Central memory CD8-positive, alpha-beta T cell (primary cell): Measurements from ENCODE around the gene SMPDL3B.

Experiments used
- ATAC-seq: fragments of 150-1000 bp; cut with Tn5 transposase; replicated peaks from 2 replicates; pipeline ENCODE4 v1.10.0; 2022; ENCODE audit warnings: mild to moderate bottlenecking, moderate FRiP score, moderate number of reproducible peaks; ENCODE audit not compliant: poor library complexity, severe bottlenecking; ENCODE audit errors: extremely low read depth
- DNase-seq, 2 donors: peaks; one replicate each; pipeline ENCODE4 v3.0.0; 2021; ENCODE audit warnings: low spot score in 2 of 2
- H3K27ac Mint-ChIP-seq: one replicate; pipeline ENCODE4 v1.8.0; 2022; ENCODE audit warnings: low read depth, mild to moderate bottlenecking, moderate library complexity, mixed read lengths
- H3K27me3 Mint-ChIP-seq: one replicate; pipeline ENCODE4 v1.8.0; 2022; ENCODE audit warnings: mixed read lengths
- H3K36me3 Mint-ChIP-seq: one replicate; pipeline ENCODE4 v1.8.0; 2022; ENCODE audit warnings: mild to moderate bottlenecking, moderate library complexity, mixed read lengths; ENCODE audit not compliant: insufficient read depth
- H3K4me1 Mint-ChIP-seq: one replicate; pipeline ENCODE4 v1.8.0; 2022; ENCODE audit warnings: mixed read lengths
- H3K4me3 Mint-ChIP-seq: one replicate; pipeline ENCODE4 v1.8.0; 2022; ENCODE audit warnings: mild to moderate bottlenecking, moderate library complexity, mixed read lengths
- H3K9me3 Mint-ChIP-seq: one replicate; pipeline ENCODE4 v1.8.0; 2022; ENCODE audit warnings: mixed read lengths

Gene SMPDL3B

DNA sequence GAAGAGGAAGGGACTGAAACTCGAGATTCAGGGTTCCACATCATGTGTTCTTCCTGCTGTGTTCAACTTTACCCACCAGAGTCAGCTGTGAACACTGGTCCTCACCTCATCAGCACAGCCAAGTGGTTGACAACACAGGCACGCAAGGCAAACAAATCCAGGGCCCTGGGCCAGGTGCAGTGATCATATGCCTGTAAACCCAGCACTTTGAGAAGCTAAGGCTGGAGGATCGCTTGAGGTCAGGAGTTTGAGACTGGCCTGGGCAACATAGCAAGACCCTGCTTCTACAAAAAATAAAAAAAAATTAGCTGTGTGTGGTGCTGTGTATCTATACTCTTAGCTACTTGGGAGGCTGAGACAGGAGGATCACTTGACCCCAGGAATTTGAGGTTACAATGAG lies 16.6 kb downstream of the SMPDL3B start:
- Mint-ChIP-seq H3K27ac (no peak overlapping the region), H3K4me3 (no peak overlapping the region), H3K4me1 (no peaks in the 10 kb centered on the region), H3K9me3 (no peaks in the 10 kb centered on the region), H3K36me3 (no peaks in the 10 kb centered on the region), H3K27me3 (peaks cover 15% of the 10 kb centered on the region)
- ATAC-seq (no peak), DNase-seq (no peak)

DNA sequence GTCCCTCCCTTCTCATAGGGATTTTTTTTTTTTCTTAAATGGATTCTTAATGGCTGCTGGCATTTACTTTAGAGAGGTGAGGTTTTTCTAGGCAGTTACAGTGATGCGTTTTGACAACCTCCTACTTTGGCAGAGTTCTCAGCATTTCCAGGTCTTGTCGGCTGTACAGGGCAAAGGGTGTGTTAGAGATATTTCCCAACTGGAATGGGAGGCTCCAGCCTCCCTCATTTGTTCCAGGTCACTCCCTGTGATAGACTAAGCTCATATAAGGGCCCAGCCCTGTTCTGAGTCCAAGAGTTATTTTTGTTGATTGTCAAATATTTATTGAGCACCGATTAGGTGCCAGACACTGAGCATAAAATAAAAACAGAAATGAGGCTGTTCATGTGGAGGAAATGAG lies 17.3 kb downstream of the SMPDL3B start:
- Mint-ChIP-seq H3K27ac (no peak overlapping the region), H3K4me1 (no peaks in the 10 kb centered on the region), H3K36me3 (peaks cover 1% of the 10 kb centered on the region), H3K27me3 (peaks cover 19% of the 10 kb centered on the region), H3K9me3 (no peaks in the 10 kb centered on the region), H3K4me3 (no peak overlapping the region)
- DNase-seq: no peak
- no peak for ATAC-seq

DNA sequence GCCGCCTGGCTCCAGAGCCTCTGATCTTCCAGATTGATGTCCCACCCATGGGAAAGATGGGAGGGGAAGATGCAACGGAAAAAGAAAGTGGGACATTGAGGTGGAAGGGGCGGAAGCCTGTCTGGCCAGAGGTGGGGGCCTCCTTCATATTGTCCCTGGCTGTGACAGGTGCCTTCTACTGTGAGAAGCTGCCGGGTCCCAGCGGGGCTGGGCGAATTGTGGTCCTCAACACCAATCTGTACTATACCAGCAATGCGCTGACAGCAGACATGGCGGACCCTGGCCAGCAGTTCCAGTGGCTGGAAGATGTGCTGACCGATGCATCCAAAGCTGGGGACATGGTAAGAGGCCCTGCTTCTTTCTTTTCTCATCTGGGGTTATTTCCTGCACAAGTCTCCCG lies 19.4 kb downstream of the SMPDL3B start:
- Mint-ChIP-seq H3K4me3 (no peak overlapping the region), H3K9me3 (no peaks in the 10 kb centered on the region), H3K4me1 (no peaks in the 10 kb centered on the region), H3K36me3 (peaks cover 1% of the 10 kb centered on the region), H3K27ac (no peak overlapping the region), H3K27me3 (peaks cover 19% of the 10 kb centered on the region)
- no peak for ATAC-seq
- DNase-seq: no peak

DNA sequence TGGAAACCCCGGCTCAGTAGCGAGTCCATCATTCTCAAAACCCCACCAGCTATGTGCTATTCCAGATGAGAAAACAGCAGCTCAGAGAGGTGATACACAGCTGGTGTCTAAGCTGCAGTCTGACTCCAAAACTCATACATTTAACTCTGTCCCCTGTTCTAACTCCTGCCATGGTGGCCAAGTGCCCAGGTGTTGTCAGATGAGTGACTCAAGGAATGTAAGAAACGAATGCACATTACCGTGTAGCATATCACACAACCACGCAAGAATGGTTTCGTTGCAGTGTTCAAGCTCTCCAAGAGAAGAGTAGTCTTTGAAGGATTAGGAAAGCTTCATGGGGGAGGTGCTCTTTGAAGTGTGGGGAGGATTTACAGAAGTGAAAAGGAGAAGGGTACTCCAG lies 20.3 kb downstream of the SMPDL3B start:
- DNase-seq (no peak), ATAC-seq (no peak)
- H3K36me3 Mint-ChIP-seq: peaks cover 1% of the 10 kb centered on the region
- H3K4me1 Mint-ChIP-seq: no peaks in the 10 kb centered on the region
- no peak overlapping the region for H3K4me3 Mint-ChIP-seq
- no peaks in the 10 kb centered on the region for H3K9me3 Mint-ChIP-seq
- no peak overlapping the region for H3K27ac Mint-ChIP-seq
- H3K27me3 Mint-ChIP-seq: peaks cover 19% of the 10 kb centered on the region

DNA sequence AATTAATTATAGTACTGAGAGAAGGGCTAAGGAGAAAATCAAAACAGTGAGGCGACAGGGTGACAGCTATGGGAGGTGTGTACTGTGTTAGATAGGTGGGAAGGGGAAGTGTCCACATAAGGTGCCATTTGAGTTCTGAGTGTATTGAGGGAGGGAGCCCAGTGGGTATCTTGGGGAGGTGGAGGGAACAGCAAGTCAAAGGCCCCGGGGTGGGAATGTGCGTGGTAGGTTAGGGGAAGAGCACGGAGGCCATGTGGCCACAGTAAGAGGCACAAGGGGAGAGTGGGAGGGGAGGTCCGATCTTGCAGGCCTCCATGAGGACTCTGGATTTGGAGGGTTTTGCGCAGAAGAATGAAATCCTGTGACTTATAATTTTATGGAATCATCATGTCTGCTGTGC lies 22.0 kb downstream of the SMPDL3B start:
- Mint-ChIP-seq H3K27ac (no peak overlapping the region), H3K9me3 (no peaks in the 10 kb centered on the region), H3K4me3 (peak overlapping the region; percentile 24), H3K27me3 (peaks cover 19% of the 10 kb centered on the region), H3K4me1 (peaks cover 12% of the 10 kb centered on the region), H3K36me3 (peaks cover 1% of the 10 kb centered on the region)
- DNase-seq (no peak), ATAC-seq (no peak)

DNA sequence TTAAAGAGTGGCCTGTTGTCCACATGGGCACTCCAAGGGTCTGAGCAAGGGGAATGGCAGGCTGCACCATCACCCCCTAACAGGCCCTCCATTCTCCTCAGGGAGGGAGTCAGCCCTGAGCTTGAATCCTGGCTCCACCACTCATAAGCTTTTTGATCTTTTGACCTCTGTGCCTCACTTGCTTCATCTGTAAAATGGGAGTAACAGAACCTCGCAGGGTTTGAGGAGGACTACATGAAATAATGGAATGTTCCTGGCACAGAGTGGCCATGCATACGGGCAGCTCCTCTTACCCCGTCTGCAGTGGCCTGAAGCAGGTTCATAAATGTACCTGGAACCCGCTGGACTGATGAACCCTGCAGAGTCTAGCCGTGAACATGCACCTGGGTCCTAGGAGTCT lies 22.9 kb downstream of the SMPDL3B start:
- Mint-ChIP-seq H3K27ac (no peak overlapping the region), H3K4me3 (no peak overlapping the region), H3K9me3 (no peaks in the 10 kb centered on the region), H3K4me1 (peaks cover 17% of the 10 kb centered on the region), H3K36me3 (peaks cover 1% of the 10 kb centered on the region), H3K27me3 (peaks cover 19% of the 10 kb centered on the region)
- DNase-seq (no peak), ATAC-seq (no peak)

DNA sequence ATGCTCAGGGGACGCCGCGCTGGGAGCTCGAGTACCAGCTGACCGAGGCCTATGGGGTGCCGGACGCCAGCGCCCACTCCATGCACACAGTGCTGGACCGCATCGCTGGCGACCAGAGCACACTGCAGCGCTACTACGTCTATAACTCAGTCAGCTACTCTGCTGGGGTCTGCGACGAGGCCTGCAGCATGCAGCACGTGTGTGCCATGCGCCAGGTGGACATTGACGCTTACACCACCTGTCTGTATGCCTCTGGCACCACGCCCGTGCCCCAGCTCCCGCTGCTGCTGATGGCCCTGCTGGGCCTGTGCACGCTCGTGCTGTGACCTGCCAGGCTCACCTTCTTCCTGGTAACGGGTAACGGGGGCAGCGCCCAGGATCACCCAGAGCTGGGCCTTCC lies 23.7 kb downstream of the SMPDL3B start:
- no peak for ATAC-seq

DNA sequence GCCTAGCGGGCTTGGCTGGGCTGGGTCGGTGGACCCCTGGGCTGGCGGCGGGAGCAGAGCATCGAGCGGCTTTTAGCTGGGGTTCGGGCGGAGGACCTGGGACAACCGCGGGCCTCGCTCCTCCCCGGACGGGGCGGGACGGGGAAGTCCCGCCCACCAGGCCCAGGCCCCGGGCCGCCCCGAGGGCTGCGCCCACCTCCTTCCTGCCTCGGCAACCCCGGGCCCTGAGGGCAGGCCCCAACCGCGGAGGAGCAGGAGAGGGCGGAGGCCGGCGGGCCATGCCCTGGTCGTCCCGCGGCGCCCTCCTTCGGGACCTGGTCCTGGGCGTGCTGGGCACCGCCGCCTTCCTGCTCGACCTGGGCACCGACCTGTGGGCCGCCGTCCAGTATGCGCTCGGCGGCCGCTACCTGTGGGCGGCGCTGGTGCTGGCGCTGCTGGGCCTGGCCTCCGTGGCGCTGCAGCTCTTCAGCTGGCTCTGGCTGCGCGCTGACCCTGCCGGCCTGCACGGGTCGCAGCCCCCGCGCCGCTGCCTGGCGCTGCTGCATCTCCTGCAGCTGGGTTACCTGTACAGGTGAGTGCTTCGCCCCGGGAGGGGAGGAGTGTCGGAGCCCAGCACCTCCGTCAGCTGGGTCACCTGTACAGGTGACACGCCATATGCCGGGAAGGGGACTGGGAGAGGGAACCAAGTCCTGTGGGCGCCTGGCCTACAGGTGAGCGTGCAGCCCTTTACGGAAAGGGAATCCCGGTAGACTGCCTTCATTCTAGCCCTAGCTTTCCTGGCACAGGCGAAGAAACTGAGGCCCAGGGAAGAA lies 25.2 kb downstream of the SMPDL3B start, which contains the start of gene XKR8:
Gene XKR8, plus strand, starts transcription at position 182 of the 812 bp plus-strand sequence. Its CDS starts 97 bp downstream, at position 279.
- Mint-ChIP-seq H3K27me3 (peaks cover 16% of the 10 kb centered on the region), H3K36me3 (peaks cover 7% of the 10 kb centered on the region), H3K27ac (peak within 1 kb of the TSS; percentile 82), H3K9me3 (no peaks in the 10 kb centered on the region), H3K4me3 (peak within 1 kb of the TSS; percentile 81), H3K4me1 (peaks cover 17% of the 10 kb centered on the region)
- peak; percentile 65 to 73 for DNase-seq
- ATAC-seq: peak; percentile 99

More for the DNA sequence above, 23.7 kb downstream of the SMPDL3B start:
- Mint-ChIP-seq H3K4me3 (no peak overlapping the region), H3K36me3 (peaks cover 1% of the 10 kb centered on the region), H3K9me3 (no peaks in the 10 kb centered on the region), H3K4me1 (peaks cover 17% of the 10 kb centered on the region), H3K27ac (no peak overlapping the region), H3K27me3 (peaks cover 19% of the 10 kb centered on the region)
- DNase-seq: no peak

DNA sequence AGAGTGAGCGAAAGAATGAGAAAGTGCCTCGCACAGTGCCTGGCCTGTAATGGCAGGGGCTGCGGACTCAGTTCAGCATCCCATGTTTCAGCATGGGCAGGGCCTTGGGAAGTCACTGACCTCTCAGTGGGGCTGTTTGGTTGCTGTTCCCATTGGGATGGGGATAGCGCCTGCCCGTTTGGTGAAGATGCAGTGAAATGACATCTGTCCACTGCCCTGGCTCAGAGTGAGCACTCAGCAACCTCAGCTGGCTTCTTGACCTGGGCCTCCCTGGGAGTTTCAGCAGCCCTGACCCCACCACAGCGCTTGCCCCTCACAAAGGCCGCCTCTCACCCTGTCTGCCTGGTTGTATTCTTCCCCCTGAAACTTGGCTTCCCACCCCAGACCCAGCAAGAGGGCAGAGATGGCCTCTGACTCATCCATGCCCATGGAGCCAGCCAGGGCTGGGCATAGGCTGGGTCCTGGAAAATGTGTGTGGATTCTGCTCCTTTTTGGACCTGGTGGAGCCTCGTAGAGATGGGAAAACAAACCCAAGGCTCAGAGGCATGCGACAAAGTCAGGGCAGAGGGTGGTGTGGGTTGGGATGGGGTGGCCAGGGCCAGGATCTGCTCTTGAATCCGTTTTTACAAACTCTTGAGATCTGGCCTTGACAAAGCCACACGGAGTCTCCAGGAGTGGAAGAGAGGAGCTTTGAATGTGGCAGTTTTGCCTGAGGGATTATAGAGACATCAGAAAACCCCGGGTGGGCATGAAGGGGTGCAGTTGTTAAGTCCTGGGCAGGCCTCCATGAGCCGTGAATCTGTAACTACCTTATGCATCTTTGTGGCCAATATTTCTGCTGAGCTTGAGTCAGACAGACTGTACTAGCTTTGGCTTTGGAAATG lies 26.2 kb downstream of the SMPDL3B start:
- Mint-ChIP-seq H3K9me3 (no peaks in the 10 kb centered on the region), H3K27ac (peak overlapping the region; percentile 72), H3K4me3 (peak overlapping the region; percentile 81), H3K36me3 (peaks cover 12% of the 10 kb centered on the region), H3K4me1 (peaks cover 17% of the 10 kb centered on the region), H3K27me3 (peaks cover 7% of the 10 kb centered on the region)
- ATAC-seq: no peak
- DNase-seq: no peak

DNA sequence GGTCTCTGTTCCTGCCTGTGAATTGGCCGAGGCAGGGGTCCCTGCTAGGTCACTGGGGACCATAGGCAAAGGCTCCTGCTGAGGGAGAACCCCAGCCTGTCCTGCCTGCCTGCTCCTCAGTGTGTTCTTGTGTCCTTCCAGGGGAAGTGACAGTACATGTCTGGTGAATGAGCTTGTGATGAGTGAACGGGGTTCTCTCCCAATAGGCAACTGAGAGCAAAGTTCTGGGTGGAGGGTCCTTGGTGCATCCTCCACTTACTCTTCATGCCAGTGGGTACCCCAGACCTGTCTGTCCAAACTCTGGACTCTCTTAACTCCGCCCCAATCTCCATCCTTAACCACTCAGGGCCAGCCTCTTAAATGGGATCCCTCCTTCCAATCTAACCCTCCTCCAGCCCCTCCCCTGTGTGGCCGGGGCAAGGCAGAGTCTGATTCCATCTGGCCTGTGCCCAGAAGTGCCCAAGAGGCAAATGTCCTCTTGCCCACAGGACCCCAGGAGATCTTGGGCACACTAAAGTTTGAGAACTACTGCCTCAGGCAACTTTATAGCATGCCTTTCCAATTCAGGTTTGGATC lies 26.9 kb downstream of the SMPDL3B start:
- Mint-ChIP-seq H3K36me3 (peaks cover 15% of the 10 kb centered on the region), H3K4me1 (peaks cover 17% of the 10 kb centered on the region), H3K27ac (peak overlapping the region; percentile 50), H3K9me3 (no peaks in the 10 kb centered on the region), H3K27me3 (peaks cover under 1% of the 10 kb centered on the region), H3K4me3 (peak overlapping the region; percentile 81)
- no peak for ATAC-seq
- no peak for DNase-seq

DNA sequence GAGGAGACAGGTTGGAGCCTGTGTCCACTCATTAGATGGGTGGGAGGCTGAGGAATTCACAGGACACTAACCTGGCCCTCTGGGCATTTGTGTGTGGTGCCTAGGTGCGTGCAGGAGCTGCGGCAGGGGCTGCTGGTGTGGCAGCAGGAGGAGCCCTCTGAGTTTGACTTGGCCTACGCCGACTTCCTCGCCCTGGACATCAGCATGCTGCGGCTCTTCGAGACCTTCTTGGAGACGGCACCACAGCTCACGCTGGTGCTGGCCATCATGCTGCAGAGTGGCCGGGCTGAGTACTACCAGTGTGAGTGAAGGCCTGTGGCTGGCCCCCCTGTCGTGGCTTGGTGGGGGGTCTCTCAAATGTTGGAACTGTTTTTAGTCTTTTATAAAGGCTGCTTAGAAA lies 28.6 kb downstream of the SMPDL3B start:
- Mint-ChIP-seq H3K4me1 (peaks cover 20% of the 10 kb centered on the region), H3K27ac (no peak overlapping the region), H3K36me3 (peaks cover 21% of the 10 kb centered on the region), H3K4me3 (no peak overlapping the region), H3K9me3 (no peaks in the 10 kb centered on the region), H3K27me3 (no peaks in the 10 kb centered on the region)
- ATAC-seq: no peak
- DNase-seq: no peak

DNA sequence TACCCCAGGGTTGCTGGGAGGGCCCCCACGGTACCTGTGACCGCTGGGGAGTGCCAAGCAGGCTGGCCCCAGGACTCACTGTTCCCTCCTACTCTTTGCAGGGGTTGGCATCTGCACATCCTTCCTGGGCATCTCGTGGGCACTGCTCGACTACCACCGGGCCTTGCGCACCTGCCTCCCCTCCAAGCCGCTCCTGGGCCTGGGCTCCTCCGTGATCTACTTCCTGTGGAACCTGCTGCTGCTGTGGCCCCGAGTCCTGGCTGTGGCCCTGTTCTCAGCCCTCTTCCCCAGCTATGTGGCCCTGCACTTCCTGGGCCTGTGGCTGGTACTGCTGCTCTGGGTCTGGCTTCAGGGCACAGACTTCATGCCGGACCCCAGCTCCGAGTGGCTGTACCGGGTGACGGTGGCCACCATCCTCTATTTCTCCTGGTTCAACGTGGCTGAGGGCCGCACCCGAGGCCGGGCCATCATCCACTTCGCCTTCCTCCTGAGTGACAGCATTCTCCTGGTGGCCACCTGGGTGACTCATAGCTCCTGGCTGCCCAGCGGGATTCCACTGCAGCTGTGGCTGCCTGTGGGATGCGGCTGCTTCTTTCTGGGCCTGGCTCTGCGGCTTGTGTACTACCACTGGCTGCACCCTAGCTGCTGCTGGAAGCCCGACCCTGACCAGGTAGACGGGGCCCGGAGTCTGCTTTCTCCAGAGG lies 31.8 kb downstream of the SMPDL3B start:
- peaks cover 20% of the 10 kb centered on the region for H3K4me1 Mint-ChIP-seq
- H3K36me3 Mint-ChIP-seq: peaks cover 23% of the 10 kb centered on the region

More for the DNA sequence above, 31.8 kb downstream of the SMPDL3B start:
- Mint-ChIP-seq H3K27ac (peak overlapping the region; percentile 29), H3K27me3 (no peaks in the 10 kb centered on the region), H3K9me3 (no peaks in the 10 kb centered on the region), H3K4me3 (no peak overlapping the region)
- ATAC-seq (no peak), DNase-seq (no peak)
